K562 (cell line): ENCODE measurements around the gene TRMT1. TPM values are rescaled to one million over a fixed set of nuclear protein-coding genes. Genes with fewer than 3 reads are reported as not detected.

ENCODE experiments used
- BACH1 ChIP-seq: fragments of 200-800 bp; sonication (Bioruptor generic); IDR thresholded peaks from 2 replicates; pipeline ENCODE4 v1.6.1; 2016; ENCODE audit warnings: missing genetic modification characterization, missing compliant biosample characterization
- BRD9 ChIP-seq: fragments of 450-650 bp; IDR thresholded peaks from 2 replicates; pipeline ENCODE4 v1.6.1; 2018; ENCODE audit warnings: low read depth; ENCODE audit not compliant: partially characterized antibody
- CBX1 ChIP-seq: sonication (generic); IDR thresholded peaks from 2 replicates; pipeline ENCODE4 v1.6.1; 2016; ENCODE audit warnings: antibody characterized with exemption, low read depth, mild to moderate bottlenecking
- CCNT2 ChIP-seq: IDR thresholded peaks from 2 replicates; pipeline ENCODE4 v1.6.1; 2011; ENCODE audit warnings: borderline replicate concordance, low read depth, mild to moderate bottlenecking, moderate library complexity, mixed read lengths, low read length; ENCODE audit not compliant: insufficient read length; ENCODE audit errors: extremely low read depth
- CEBPZ ChIP-seq: fragments of 150-350 bp; IDR thresholded peaks from 2 replicates; pipeline ENCODE4 v1.6.1; 2014; ENCODE audit warnings: low read depth, mild to moderate bottlenecking, low read length, borderline replicate concordance
- DNMT1 ChIP-seq: fragments of 450-650 bp; IDR thresholded peaks from 2 replicates; pipeline ENCODE4 v1.6.1; 2016; ENCODE audit warnings: antibody characterized with exemption, mild to moderate bottlenecking
- E2F1 ChIP-seq: sonication (generic); formaldehyde crosslinking; IDR thresholded peaks from 2 replicates; pipeline ENCODE4 v1.8.1; 2023; ENCODE audit warnings: mild to moderate bottlenecking, missing genetic modification reagents, moderate library complexity
- EWSR1 ChIP-seq: fragments of 450-650 bp; IDR thresholded peaks from 2 replicates; pipeline ENCODE4 v1.6.1; 2018; ENCODE audit warnings: borderline replicate concordance, mild to moderate bottlenecking, low read depth, moderate library complexity; ENCODE audit not compliant: partially characterized antibody
- HDAC1 ChIP-seq, 2 experiments: fragments of 450-650 bp; IDR thresholded peaks; 2 replicates each; pipeline ENCODE4 v1.6.1; 2016 to 2017; ENCODE audit warnings: inconsistent platforms in 1 of 2, mild to moderate bottlenecking in 1 of 2, moderate library complexity in 1 of 2
- HDGF ChIP-seq: fragments of 450-650 bp; IDR thresholded peaks from 2 replicates; pipeline ENCODE4 v1.6.1; 2016
- HMBOX1 ChIP-seq: sonication (generic); IDR thresholded peaks from 2 replicates; pipeline ENCODE4 v1.6.1; 2016
- MCM7 ChIP-seq, 2 experiments: fragments of 450-650 bp; IDR thresholded peaks; 2 replicates each; pipeline ENCODE4 v1.6.1; 2016 to 2018
- MTA2 ChIP-seq: fragments of 450-650 bp; IDR thresholded peaks from 2 replicates; pipeline ENCODE4 v1.6.1; 2016; ENCODE audit warnings: low read depth
- NCOA6 ChIP-seq: fragments of 450-650 bp; IDR thresholded peaks from 2 replicates; pipeline ENCODE4 v1.6.1; 2017; ENCODE audit warnings: mild to moderate bottlenecking
- NUFIP1 ChIP-seq: fragments of 450-650 bp; IDR thresholded peaks from 2 replicates; pipeline ENCODE4 v1.6.1; 2018; ENCODE audit not compliant: partially characterized antibody
- POLR2H ChIP-seq: IDR thresholded peaks from 2 replicates; pipeline ENCODE4 v1.6.1; 2016; ENCODE audit warnings: missing genetic modification characterization, low read depth, mild to moderate bottlenecking, control low read depth, missing compliant biosample characterization, moderate library complexity
- RCOR1 ChIP-seq, 2 experiments: IDR thresholded peaks; 2 replicates each; pipeline ENCODE4 v1.6.1; 2012; ENCODE audit warnings: low read depth in 2 of 2, low read length in 2 of 2, borderline replicate concordance in 1 of 2, improper control_type of control experiment in 1 of 2
- ZFX ChIP-seq: sonication (generic); formaldehyde crosslinking; IDR thresholded peaks from 2 replicates; pipeline ENCODE4 v1.8.0; 2022; ENCODE audit warnings: mild to moderate bottlenecking, missing genetic modification reagents, moderate library complexity
- ZNF280B ChIP-seq: fragments of 250-450 bp; sonication (Bioruptor Pico); IDR thresholded peaks from 2 replicates; pipeline ENCODE4 v1.5.1; 2021; ENCODE audit warnings: mild to moderate bottlenecking
- ZNF740 ChIP-seq, 3 experiments: fragments of 200-800 bp in 1 of 3; sonication (Bioruptor generic) in 1 of 3; sonication (generic) in 1 of 3; formaldehyde crosslinking in 1 of 3; IDR thresholded peaks; 2 replicates each; pipeline versions ENCODE4 v1.6.1 to v1.8.0; 2016 to 2022; ENCODE audit warnings: mild to moderate bottlenecking in 2 of 3, missing compliant biosample characterization in 2 of 3, missing genetic modification characterization in 2 of 3, missing genetic modification reagents in 1 of 3
- polyA plus RNA-seq, 8 experiments: library from polyadenylated mRNA; depleted of rRNA in 4 of 8; stranded (reverse) in 5 of 8; unstranded in 3 of 8; fragments of >200 nt; fragmentation: Nextera tagmentation in 2 of 8; fragmentation: Illumina TruSeq in 1 of 8; extraction: Ambion mirVana in 2 of 8; extraction: Trizol in 1 of 8; gene quantifications; 2 replicates each; pipeline versions ENCODE4 v1.2.1 to v1.2.3, GENCODE V29; 2011 to 2014; ENCODE audit warnings: inconsistent platforms in 1 of 8, missing spikeins in 1 of 8
- total RNA-seq, 7 experiments: library from RNA; depleted of rRNA in 6 of 7; stranded (reverse); fragments of >200 nt in 6 of 7; fragmentation: Illumina TruSeq in 2 of 7; extraction: Trizol in 2 of 7; gene quantifications; 2 replicates each; pipeline versions ENCODE4 v1.2.1 to v1.2.3, GENCODE V29; 2011 to 2021; ENCODE audit warnings: low replicate concordance in 1 of 7

TRMT1 gene
- total and polyA plus RNA-seq, 9 of the 15 experiments (the other 6 are each of a cell fraction or from before 2014, with no cell fraction given): 5.8 to 158 (median 54.3) TPM

- no peak for TF ChIP-seq ZNF280B (CRISPR knock-in tag)
- TF ChIP-seq BRD9: no peak
- TF ChIP-seq CEBPZ: peak; percentile 16; the same call in 1 of the 2 replicates
- TF ChIP-seq NCOA6: no peak
- TF ChIP-seq NUFIP1: no peak
- TF ChIP-seq MTA2: no peak
- peak; percentile 43; the same call in 1 of the 2 replicates for TF ChIP-seq CBX1
- TF ChIP-seq EWSR1: no peak
- TF ChIP-seq HDAC1 (IDR thresholded peaks at IDR 0.05): peak in 1 of 2 experiments; percentile 59; a peak in 1 of 4 replicates
- no peak for TF ChIP-seq ZFX (CRISPR knock-in tag)
- TF ChIP-seq ZNF740 (CRISPR knock-in tag; IDR thresholded peaks at IDR 0.05): no peak
- TF ChIP-seq ZNF740 (tag; IDR thresholded peaks at IDR 0.05): no peak
- TF ChIP-seq MCM7 (IDR thresholded peaks at IDR 0.05): no peak
- TF ChIP-seq POLR2H (tag): peak; percentile 90
- no peak for TF ChIP-seq HMBOX1
- TF ChIP-seq CCNT2: no peak
- no peak; the same call in 1 of the 2 replicates for TF ChIP-seq E2F1 (CRISPR knock-in tag)
- TF ChIP-seq DNMT1: no peak
- no peak; the same call in 1 of the 2 replicates for TF ChIP-seq HDGF
- no peak for TF ChIP-seq BACH1 (tag)
- TF ChIP-seq RCOR1 (IDR thresholded peaks at IDR 0.05; ENCODE audit: borderline replicate concordance in 1 of 2, low read depth in 2 of 2, low read length in 2 of 2): peak in 1 of 2 experiments; percentile 82; a peak in 2 of 4 replicates
Measured at GRCh38 chr19:13154911-13155471, 38.5 kb upstream of the TRMT1 start (continued).
